Activated naive CD4-positive, alpha-beta T cell treated with anti-CD3 and anti-CD28 coated beads, Interleukin-2, amount 50 U/mL, for 72 hours (primary cell): ENCODE data around the gene COX19. TPM values are rescaled to one million over a fixed set of nuclear protein-coding genes. Genes with fewer than 3 reads are reported as not detected.
A peak's percentile ranks its signal among the peaks of the same experiment; 100 is the strongest.

Experiments
- ATAC-seq, 2 donors: fragments of 150-1000 bp; cut with Tn5 transposase; 2 replicates each; pipeline ENCODE4 v1.10.0; 2021; ENCODE audit warnings: mild to moderate bottlenecking in 2 of 2, moderate library complexity in 2 of 2
- DNase-seq, 2 donors: peaks; one replicate each; pipeline ENCODE4 v3.0.0; 2021 to 2022; ENCODE audit warnings: low spot score in 2 of 2
- H3K27ac Mint-ChIP-seq, 2 donors: one replicate each; pipeline ENCODE4 v1.8.0; 2022; ENCODE audit warnings: mild to moderate bottlenecking in 2 of 2, mixed read lengths in 2 of 2
- H3K36me3 Mint-ChIP-seq, 2 donors: one replicate each; pipeline ENCODE4 v1.8.0; 2022; ENCODE audit warnings: mixed read lengths in 2 of 2
- H3K9me3 Mint-ChIP-seq, 2 donors: one replicate each; pipeline ENCODE4 v1.8.0; 2022; ENCODE audit warnings: mixed read lengths in 2 of 2
- total RNA-seq, 2 donors: library from RNA; stranded (reverse); gene quantifications; one replicate each; pipeline ENCODE4 v1.2.3, GENCODE V29; 2022

COX19 gene
- total RNA-seq, 2 donors from 2014 or later = 18.8 to 20.7 TPM

GRCh38 chr7:997404-998395 lies 22.4 kb upstream of the COX19 start:
- H3K27ac Mint-ChIP-seq = no peak overlapping the region
- ATAC-seq = no peak
- DNase-seq = no peak
- H3K36me3 Mint-ChIP-seq = no peaks in the 10 kb centered on the region
- no peaks in the 10 kb centered on the region for H3K9me3 Mint-ChIP-seq

GRCh38 chr7:996079-996872 lies 20.9 kb upstream of the COX19 start:
- ATAC-seq (no peak), DNase-seq (no peak)
- Mint-ChIP-seq H3K27ac (no peak overlapping the region), H3K9me3 (no peaks in the 10 kb centered on the region), H3K36me3 (no peaks in the 10 kb centered on the region)

GRCh38 chr7:995571-995970 lies 20.2 kb upstream of the COX19 start:
- DNase-seq (no peak), ATAC-seq (no peak)
- Mint-ChIP-seq H3K36me3 (no peaks in the 10 kb centered on the region), H3K9me3 (no peaks in the 10 kb centered on the region), H3K27ac (no peak overlapping the region)

- H3K36me3 Mint-ChIP-seq = no peaks in the 10 kb centered on the region
- no peak overlapping the region for H3K27ac Mint-ChIP-seq
- no peak for ATAC-seq
- H3K9me3 Mint-ChIP-seq = no peaks in the 10 kb centered on the region
- DNase-seq = no peak
These were observed 19.4 kb upstream of the COX19 start for GRCh38 chr7:994592-995308.

GRCh38 chr7:992709-993607 lies 17.6 kb upstream of the COX19 start:
- peak; percentile 99 for ATAC-seq
- Mint-ChIP-seq H3K27ac (no peak overlapping the region), H3K36me3 (no peaks in the 10 kb centered on the region), H3K9me3 (no peaks in the 10 kb centered on the region)
- peak; percentile 90 to 93 for DNase-seq

- Mint-ChIP-seq H3K27ac (no peak overlapping the region), H3K9me3 (no peaks in the 10 kb centered on the region)
These were observed 16.6 kb upstream of the COX19 start for GRCh38 chr7:991729-992656.

GRCh38 chr7:990933-991728 lies 15.8 kb upstream of the COX19 start:
- Mint-ChIP-seq H3K36me3 (no peaks in the 10 kb centered on the region), H3K9me3 (no peaks in the 10 kb centered on the region), H3K27ac (no peak overlapping the region)
- DNase-seq = no peak
- no peak for ATAC-seq

More at GRCh38 chr7:991729-992656, 16.6 kb upstream of the COX19 start:
- no peaks in the 10 kb centered on the region for H3K36me3 Mint-ChIP-seq
- DNase-seq = no peak
- no peak for ATAC-seq

GRCh38 chr7:990352-990932 lies 15.1 kb upstream of the COX19 start:
- H3K9me3 Mint-ChIP-seq = no peaks in the 10 kb centered on the region
- DNase-seq (no peak), ATAC-seq (no peak)
- H3K36me3 Mint-ChIP-seq = no peaks in the 10 kb centered on the region
- no peak overlapping the region for H3K27ac Mint-ChIP-seq

DNA sequence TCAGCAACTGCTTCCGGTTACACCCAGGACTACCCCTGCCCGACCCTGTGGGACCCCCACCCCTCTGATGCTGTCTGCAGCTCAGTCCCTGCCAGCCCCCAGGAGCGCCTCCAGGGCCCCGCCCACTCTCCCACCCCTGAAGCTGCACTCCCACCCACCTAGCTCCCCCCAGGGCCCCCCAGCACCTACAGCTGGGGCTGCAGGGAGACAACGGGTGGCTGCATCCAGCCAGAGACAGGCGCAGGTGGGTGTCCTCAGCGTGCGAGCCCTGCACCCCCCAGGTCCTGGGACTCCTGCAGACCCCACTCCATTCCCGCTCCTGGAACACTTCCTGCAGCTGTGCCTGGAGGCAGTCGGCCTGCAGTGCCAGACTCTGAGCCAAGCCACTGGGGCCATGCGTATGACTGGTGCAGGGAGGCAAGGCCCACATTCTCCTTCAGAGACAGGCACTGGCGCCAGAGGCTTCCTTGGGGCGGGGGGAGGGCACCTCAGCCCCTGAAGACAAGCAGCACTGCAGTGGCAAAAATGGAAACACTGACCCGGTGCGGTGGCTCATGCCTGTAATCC lies 13.7 kb upstream of the COX19 start:
- ATAC-seq (no peak), DNase-seq (no peak)
- H3K27ac Mint-ChIP-seq = no peak overlapping the region

GRCh38 chr7:988426-988911 lies 13.1 kb upstream of the COX19 start:
- no peaks in the 10 kb centered on the region for H3K9me3 Mint-ChIP-seq
- H3K36me3 Mint-ChIP-seq = no peaks in the 10 kb centered on the region
- no peak overlapping the region for H3K27ac Mint-ChIP-seq
- ATAC-seq (no peak), DNase-seq (no peak)

More for the DNA sequence above, 13.7 kb upstream of the COX19 start:
- no peaks in the 10 kb centered on the region for H3K9me3 Mint-ChIP-seq
- no peaks in the 10 kb centered on the region for H3K36me3 Mint-ChIP-seq

DNA sequence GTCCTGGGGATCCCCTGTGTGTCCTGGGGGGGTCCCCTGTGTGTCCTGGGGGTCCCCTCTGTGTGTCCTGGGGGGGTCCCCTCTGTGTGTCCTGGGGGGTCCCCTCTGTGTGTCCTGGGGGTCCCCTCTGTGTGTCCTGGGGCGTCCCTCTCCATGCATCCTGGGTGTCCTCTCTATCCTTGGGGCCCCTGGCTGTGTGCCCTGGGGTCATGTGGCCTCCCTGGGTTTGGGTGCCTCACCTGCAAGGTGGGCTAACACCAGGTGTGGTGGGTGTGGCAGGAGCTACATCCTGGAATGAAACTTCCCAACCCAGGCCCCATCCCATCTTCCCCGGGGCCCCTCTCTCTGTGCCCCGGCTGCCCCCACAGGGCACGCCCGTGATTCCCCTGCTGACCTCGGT lies 12.6 kb upstream of the COX19 start:
- Mint-ChIP-seq H3K9me3 (no peaks in the 10 kb centered on the region), H3K36me3 (no peaks in the 10 kb centered on the region), H3K27ac (no peak overlapping the region)
- DNase-seq (no peak), ATAC-seq (no peak)

GRCh38 chr7:986766-987751 lies 11.7 kb upstream of the COX19 start:
- Mint-ChIP-seq H3K9me3 (no peaks in the 10 kb centered on the region), H3K36me3 (no peaks in the 10 kb centered on the region), H3K27ac (no peak overlapping the region)
- DNase-seq (no peak), ATAC-seq (no peak)
